ENCODE measurements around the gene AGBL4.
"Not testable (repeated sequence)": the region's sequence is repeated elsewhere in the genome, so short reads cannot be mapped to it uniquely, and the experiment has no call there.

The AGBL4 gene

DNA sequence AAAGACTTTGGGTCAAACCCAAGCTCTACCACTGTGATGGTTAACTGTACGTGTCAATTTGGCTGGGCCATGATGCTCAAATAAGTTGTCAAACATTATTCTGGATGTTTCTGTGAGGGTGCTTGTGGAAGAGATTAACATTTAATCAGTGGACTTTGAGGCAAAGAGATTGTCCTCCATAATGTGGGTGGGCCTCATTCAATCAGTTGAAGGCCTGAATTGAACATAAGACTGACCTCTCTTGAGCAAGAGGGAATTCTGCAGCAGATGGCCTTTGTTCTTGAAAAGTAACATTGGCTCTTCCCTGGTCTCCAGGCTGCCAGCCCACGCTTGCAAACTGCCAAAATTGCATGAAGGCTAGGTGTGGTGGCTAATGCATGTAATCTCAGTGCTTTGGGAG, 1457.3 kb downstream of the AGBL4 start:
- peak; percentile 38 for DNase-seq

DNA sequence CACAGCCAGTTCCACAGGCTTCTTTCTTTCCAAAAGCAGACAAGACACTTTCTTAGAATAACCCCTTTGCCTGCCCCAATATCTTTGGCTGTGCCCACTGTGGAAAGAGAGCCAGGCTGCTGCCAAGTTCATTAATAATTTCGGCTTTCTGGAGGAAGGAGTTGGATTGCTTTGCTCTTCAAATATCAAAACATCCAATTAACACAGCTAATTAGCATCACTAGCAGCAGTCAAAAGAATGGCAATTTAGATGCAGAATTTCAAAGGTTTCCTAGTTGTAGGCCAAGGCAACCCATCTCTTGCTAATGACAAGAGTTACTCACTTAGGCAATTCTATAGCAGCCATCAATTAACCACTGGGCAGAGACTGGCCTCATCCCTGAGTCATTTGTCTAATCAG, 1460.7 kb downstream of the AGBL4 start:
- peak; percentile 68 for DNase-seq

DNA sequence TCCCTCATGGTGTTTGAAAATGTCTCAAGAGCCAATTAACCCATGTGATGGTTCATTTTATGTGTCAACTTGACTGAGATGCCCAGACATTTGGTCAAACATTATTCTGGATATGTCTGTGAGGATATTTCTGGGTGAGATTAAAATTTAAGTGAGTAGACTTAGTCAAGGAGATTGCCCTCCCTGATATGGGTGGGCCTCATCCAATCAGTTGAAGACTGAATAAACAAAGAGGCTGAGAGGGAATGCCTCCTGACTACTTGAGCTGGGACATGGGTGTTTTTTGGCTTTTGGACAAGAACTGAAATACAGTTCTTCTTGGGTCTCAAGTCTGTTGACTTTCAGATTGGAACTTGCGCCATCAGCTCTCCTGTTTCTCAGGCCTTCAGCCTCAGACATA, 1462.3 kb downstream of the AGBL4 start:
- DNase-seq, result no peak

GRCh38 chr1:48560577-48560976, 1463.2 kb downstream of the AGBL4 start:
- DNase-seq, result peak; percentile 89

- peak; percentile 57 for DNase-seq
Observed at GRCh38 chr1:48560116-48560515, 1463.6 kb downstream of the AGBL4 start.

DNA sequence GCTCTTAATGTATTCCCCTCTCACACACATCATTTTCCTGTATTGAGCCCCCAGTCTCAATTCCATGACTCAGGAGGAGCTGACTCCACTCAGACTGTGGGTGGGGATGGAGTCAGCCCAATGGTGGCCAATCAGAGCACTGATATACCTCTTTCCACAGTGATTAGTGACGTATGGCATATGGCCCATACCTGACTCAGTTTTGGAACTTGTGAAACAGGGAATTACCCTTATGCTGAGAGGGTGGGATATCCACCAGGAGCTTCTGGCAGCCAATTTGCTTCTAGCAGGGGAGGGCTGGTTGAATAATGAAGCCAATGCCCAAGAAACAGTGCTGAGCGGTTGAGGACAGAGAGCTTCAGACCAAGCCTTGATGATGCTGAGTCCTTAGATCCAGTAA, 1465.4 kb downstream of the AGBL4 start:
- no peak for DNase-seq

- no peak for DNase-seq
Observed at GRCh38 chr1:48556186-48556850, 1467.4 kb downstream of the AGBL4 start.

GRCh38 chr1:48555271-48555670, 1468.5 kb downstream of the AGBL4 start:
- DNase-seq, result no peak

DNA sequence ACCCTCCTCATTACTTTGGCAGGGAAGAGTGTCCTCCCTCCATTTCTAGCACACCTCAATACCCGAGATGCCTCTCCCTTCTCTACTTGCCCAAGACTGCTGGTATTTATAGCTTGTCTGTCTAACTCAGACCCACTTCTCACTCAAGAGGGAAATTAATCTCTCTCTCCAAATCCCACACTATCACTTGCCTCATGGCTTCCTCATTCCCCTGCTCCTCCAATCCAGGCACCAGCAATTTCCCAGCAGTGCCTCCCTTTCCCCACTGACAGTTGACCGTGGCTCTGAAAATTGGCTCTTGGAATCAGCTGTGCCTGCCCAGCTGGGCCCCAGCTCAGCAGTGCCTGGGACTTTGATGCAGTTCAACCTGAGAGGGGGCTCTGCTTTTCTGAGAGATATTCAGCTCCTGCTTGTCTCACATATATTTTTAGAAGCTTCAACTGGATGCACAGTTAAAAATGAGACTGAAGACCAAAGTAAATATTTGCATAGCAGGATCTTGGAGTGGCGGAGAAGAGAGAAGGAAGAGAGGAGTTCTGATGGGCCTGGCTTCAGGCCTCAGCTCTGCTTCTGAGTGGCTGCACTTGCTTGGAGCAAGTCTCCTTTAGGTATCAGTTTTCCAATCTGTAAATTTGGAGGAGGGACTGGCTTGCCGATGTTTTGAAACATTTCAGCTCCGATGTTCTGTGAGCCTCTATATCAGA, 1470.7 kb downstream of the AGBL4 start:
- DNase-seq, result no peak

DNA sequence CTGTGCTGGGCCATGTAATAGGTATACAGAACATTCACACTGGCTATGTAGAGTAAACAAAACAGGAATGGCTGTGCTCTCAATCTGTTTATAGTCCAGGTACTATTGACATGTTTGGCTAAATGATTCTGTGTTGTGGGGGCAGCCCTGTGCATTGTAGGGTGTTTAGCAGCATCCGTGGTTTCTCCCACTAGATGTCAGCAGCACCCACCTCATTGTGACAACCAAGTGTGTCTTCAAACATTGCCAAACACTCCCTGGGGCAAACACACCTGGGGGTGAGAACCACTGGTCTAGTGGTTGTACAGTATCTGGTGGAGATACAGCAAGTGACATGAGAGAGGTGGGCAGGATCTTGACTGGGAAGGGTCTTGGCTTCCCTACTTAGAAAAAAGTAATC, 1471.3 kb downstream of the AGBL4 start:
- peak; percentile 72 for DNase-seq

- no peak for DNase-seq
Observed at GRCh38 chr1:48548985-48549384, 1474.8 kb downstream of the AGBL4 start.

- DNase-seq, result no peak
Observed at GRCh38 chr1:48547561-48548220, 1476.1 kb downstream of the AGBL4 start.

GRCh38 chr1:48543854-48544253, 1479.9 kb downstream of the AGBL4 start:
- no peak for DNase-seq

DNA sequence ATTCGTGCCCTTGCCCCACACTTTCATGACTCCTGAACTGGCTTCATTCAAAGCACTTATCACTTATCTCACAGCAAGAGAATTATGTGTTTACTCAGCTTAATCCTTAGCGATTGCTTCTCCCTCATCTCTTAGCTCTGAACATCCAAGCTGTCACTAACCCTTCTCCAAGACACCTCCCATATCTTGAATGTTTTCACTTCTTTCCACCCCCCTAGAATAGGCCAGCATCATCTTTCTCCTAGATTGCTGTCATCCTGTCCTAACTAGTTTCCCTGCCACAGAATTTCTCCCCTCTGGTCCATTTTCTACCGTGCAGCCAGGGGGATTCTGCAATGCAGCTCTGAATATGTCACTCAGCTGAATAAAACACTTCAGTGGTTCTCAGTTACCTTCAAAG, 1483.2 kb downstream of the AGBL4 start:
- no peak for DNase-seq

DNA sequence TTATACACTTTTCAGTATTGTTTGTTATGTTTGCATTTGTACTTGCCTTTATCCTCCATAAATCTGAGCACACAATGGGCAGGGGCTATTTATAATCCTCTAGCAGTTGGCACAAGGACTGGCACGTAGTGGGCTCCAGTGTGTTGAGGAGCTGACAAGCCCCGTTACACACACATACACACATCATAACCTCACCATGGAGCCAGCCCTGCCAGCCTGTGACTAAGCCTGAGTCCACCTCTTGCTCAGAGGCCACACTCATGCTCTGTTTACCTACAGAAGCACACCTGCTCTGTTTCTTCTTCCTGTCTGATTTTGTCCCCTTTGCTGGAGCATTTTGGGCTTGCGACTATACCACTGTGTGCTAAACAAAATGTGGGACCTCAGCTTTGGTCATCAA, 1487.3 kb downstream of the AGBL4 start:
- peak; percentile 75 for DNase-seq

- DNase-seq, result peak; percentile 79
Observed at GRCh38 chr1:48532976-48533375, 1490.8 kb downstream of the AGBL4 start.

DNA sequence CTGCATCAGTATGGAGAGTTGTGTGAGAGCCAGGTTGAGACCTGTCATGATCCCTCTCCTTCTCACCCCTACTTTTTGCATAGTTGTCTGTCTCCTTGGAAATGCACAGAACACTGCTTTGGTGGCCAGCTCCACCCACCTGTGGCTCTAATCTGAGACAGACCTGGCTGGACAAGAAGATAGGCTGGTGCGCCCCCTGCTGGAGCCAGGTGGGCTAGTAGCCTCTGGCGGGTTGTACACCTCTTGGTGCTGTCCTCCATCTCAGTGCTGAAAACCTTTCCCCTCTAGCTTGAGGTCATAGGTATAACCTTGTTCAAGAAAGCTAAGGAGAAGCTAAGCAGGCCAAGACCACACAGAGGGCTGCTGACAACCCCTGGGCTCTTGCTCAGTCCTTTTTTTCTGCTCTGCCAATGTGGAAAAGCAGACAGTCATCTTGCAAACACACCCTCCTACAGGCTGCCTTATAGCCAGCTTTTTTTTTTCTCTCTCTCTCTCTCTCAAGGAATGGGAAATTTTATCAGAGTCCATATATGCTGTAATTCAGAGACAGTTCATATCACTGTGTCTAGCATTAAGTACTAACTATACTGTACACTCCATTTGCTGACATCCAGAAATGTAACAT, 1492.9 kb downstream of the AGBL4 start:
- DNase-seq, result peak; percentile 89

DNA sequence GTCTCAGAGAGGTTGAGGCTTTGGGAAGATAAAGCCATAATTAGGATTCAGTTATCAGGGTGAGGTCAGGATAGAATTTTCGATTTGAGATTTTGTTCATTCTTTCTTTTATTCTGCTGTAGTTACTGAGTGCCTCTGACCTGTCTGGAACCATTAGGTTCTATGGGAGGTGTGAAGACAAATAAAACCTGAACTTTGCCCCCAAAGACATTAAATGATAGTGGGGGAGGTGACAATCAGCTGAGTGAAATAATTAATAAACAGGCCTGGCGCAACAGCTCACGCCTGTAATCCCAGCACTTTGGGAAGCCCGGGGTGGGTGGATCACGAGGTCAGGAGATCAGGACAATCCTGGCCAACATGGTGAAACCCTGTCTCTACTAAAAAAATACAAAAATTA, 1496.7 kb downstream of the AGBL4 start:
- peak; percentile 49 for DNase-seq

- DNase-seq, result peak; percentile 93
Observed at GRCh38 chr1:48526008-48526710, 1497.6 kb downstream of the AGBL4 start.

- DNase-seq, result peak; percentile 53
Observed at GRCh38 chr1:48524892-48525467, 1498.8 kb downstream of the AGBL4 start.

- no peak for DNase-seq
Observed at GRCh38 chr1:48523558-48523957, 1500.2 kb downstream of the AGBL4 start.

DNA sequence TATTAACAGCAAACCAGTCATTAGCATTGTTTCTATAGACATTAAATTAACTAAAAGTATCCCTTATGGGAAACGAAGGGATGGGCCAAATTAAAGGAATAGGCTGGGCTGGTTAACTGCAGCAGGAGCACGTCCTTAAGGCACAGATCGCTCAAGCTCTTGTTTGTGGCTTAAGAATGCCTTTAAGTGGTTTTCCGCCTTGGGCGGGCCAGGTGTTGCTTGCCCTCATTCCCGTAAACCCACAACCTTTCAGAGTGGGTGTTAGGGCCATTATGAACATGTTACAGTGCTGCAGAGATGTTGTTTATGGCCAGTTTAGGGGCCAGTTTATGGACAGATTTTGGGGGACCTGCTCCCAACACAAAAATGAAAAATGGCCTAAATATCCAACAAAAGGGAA, 1503.9 kb downstream of the AGBL4 start:
- not testable (repeated sequence) for DNase-seq

DNA sequence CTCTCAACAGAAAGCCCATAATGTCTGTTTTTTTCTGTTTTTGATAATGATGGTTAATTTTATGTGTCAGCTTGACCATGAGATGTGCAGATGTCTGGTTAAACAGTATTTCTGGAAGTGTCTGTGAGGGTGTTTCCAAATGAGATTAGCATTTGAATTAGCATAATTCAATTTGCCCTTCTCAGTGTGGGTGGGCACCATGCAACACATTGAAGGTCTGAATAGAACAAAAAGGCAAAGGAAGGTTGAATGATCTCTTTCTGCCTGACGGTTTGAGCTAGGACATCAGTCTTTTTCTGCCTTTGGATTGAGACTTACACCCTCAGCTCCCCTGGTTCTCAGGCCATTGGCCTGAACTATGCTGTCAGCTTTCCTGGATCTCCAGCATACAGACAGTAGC, 1516.9 kb downstream of the AGBL4 start:
- no peak for DNase-seq

Measured in NCI-H69 (cell line).